GM18519 (cell line): ENCODE results near the gene GSTO1.
A peak's percentile ranks its signal among the peaks of the same experiment; 100 is the strongest.

Source experiments
- ATAC-seq: cut with Tn5 transposase; IDR thresholded peaks from one replicate; pipeline ENCODE4 v1.9.1; 2021; ENCODE audit warnings: mild to moderate bottlenecking, moderate library complexity; ENCODE audit not compliant: unreplicated experiment, low FRiP score

Gene GSTO1

GRCh38 chr10:104273899-104274575 is 19.3 kb downstream of the GSTO1 start:
- no peak for ATAC-seq

- ATAC-seq, result peak; percentile 57
These were observed 20.4 kb downstream of the GSTO1 start for GRCh38 chr10:104274762-104275721.

- no peak for ATAC-seq
These were observed 21.5 kb downstream of the GSTO1 start for GRCh38 chr10:104276192-104276591.

- no peak for ATAC-seq
These were observed 23.1 kb downstream of the GSTO1 start for GRCh38 chr10:104277785-104278184.

- ATAC-seq, result no peak
These were observed 25.0 kb downstream of the GSTO1 start for GRCh38 chr10:104279550-104280259.

- ATAC-seq, result no peak
These were observed 27.0 kb downstream of the GSTO1 start for GRCh38 chr10:104281694-104282093.

GRCh38 chr10:104284846-104285245 is 30.2 kb downstream of the GSTO1 start:
- ATAC-seq, result no peak

GRCh38 chr10:104286939-104287338 is 32.2 kb downstream of the GSTO1 start:
- ATAC-seq, result no peak

- no peak for ATAC-seq
These were observed 33.7 kb downstream of the GSTO1 start for GRCh38 chr10:104288355-104288754.

- peak; percentile 97 for ATAC-seq
These were observed 36.8 kb downstream of the GSTO1 start for GRCh38 chr10:104291439-104291951.

GRCh38 chr10:104293011-104293410 is 38.3 kb downstream of the GSTO1 start:
- no peak for ATAC-seq

- ATAC-seq, result no peak
These were observed 39.2 kb downstream of the GSTO1 start for GRCh38 chr10:104293781-104294321.

GRCh38 chr10:104296687-104297436 is 42.2 kb downstream of the GSTO1 start:
- ATAC-seq, result no peak

- ATAC-seq, result no peak
These were observed 43.3 kb downstream of the GSTO1 start for GRCh38 chr10:104297697-104298660.

GRCh38 chr10:104299031-104299904 is 44.6 kb downstream of the GSTO1 start:
- ATAC-seq, result no peak

GRCh38 chr10:104300002-104300735 is 45.5 kb downstream of the GSTO1 start:
- no peak for ATAC-seq

GRCh38 chr10:104300736-104301292 is 46.1 kb downstream of the GSTO1 start:
- ATAC-seq, result no peak
